ENCODE results near the gene CHRDL2. TPM values are rescaled to one million over a fixed set of nuclear protein-coding genes. Genes with fewer than 3 reads are reported as not detected.

The CHRDL2 gene
- total RNA-seq, 1 experiment from 2014 or later = 0.39 TPM

DNA sequence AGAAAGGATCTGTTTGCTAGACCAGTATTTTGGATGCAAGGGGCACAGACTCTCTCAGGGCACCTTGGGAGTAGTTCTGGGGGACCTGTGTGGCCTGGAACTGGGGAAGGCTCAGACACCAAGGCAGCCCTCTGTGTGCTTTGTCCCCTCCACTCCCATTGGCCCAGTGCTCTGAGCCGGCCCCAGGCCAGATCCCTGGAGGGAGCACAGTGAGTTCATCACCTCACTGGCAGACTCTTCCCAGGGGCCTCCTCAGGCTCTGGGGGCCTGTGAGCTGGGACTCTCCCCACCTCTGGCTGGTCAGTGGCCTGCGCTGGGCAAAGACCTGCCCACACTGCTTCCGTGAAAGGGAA is 51.7 kb downstream of the CHRDL2 start:
- Mint-ChIP-seq H3K27me3 (ENCODE audit: low read depth) (peaks cover 11% of the 10 kb centered on the region), H3K27ac (no peak overlapping the region), H3K4me3 (no peak overlapping the region), H3K4me1 (peaks cover 4 to 10% of the 10 kb centered on the region in 2 experiments), H3K9me3 (peaks cover 3% of the 10 kb centered on the region in 2 experiments; a peak in 3 of 5 replicates), H3K36me3 (ENCODE audit: insufficient read depth in 1 of 3, low read depth in 3 of 3) (peaks cover 0 to 4% (median 2%) of the 10 kb centered on the region in 3 experiments; a peak in 5 of 7 replicates)
- Histone ChIP-seq H3K9me3 (ENCODE audit: control insufficient read depth, low read depth, low read length) (no peaks in the 10 kb centered on the region), H2BK5ac (ENCODE audit: insufficient read length, low read length) (no peak overlapping the region), H2BK15ac (ENCODE audit: low read depth, low read length) (no peak overlapping the region), H3K4ac (ENCODE audit: low read depth, low read length) (no peak overlapping the region), H4K5ac (ENCODE audit: insufficient read length, low read depth, low read length) (no peak overlapping the region), H3K9ac (ENCODE audit: extremely low read depth, insufficient read length, low read length) (no peak overlapping the region), H4K20me1 (ENCODE audit: control insufficient read depth, insufficient read depth, insufficient read length) (no peaks in the 10 kb centered on the region), H3K27ac (ENCODE audit: insufficient read length, low read depth, low read length) (no peak overlapping the region), H4K8ac (replicated peaks; ENCODE audit: insufficient read length, low read depth, low read length) (no peak overlapping the region), H2AK5ac (ENCODE audit: insufficient read length, low read length) (no peak overlapping the region), H3K23ac (ENCODE audit: insufficient read length, low read depth, low read length) (no peak overlapping the region), H3K23me2 (ENCODE audit: insufficient read length, low read depth, low read length, poor library complexity, severe bottlenecking) (no peaks in the 10 kb centered on the region), H3K4me1 (ENCODE audit: insufficient read depth, low read length) (no peaks in the 10 kb centered on the region), H3K56ac (ENCODE audit: insufficient read length, low read depth, low read length) (no peak overlapping the region), H3K79me1 (ENCODE audit: insufficient read depth, low read depth, low read length, poor library complexity, severe bottlenecking) (no peaks in the 10 kb centered on the region), H3K14ac (ENCODE audit: insufficient read depth, low read length) (no peak overlapping the region), H3T11ph (ENCODE audit: low read length) (no peak overlapping the region), H2BK120ac (ENCODE audit: low read depth, low read length, poor library complexity, severe bottlenecking) (no peak overlapping the region), H3K79me2 (ENCODE audit: insufficient read depth, low read length) (no peaks in the 10 kb centered on the region), H4K91ac (ENCODE audit: insufficient read length, low read depth, low read length) (no peak overlapping the region), H2BK20ac (ENCODE audit: low read depth, low read length, poor library complexity, severe bottlenecking) (no peak overlapping the region), H3K18ac (ENCODE audit: insufficient read length, low read depth, low read length) (no peak overlapping the region), H2BK12ac (ENCODE audit: insufficient read length, low read depth, low read length) (no peak overlapping the region), H3K4me2 (ENCODE audit: insufficient read depth, insufficient read length, low read length) (no peak overlapping the region), H3K27me3 (ENCODE audit: insufficient read depth, low read length) (no peaks in the 10 kb centered on the region), H2AFZ (ENCODE audit: low read length) (no peak overlapping the region)
- no CpG with 5 or more reads among the region's 3 CpGs for WGBS (ENCODE audit: extremely low coverage, insufficient read length, low lambda C conversion rate)
- no peak for TF ChIP-seq CTCF (conservative IDR thresholded peaks at IDR 0.05)
- DNase-seq = peak; percentile 20
